Peyer's patch (tissue), 4 donors: ENCODE data around the gene RET.

Experiments used
- CTCF ChIP-seq, 6 experiments: fragments of 450-650 bp in 4 of 6; fragments of 200-600 bp in 2 of 6; sonication (generic) in 1 of 6; IDR thresholded peaks; one replicate each; pipeline ENCODE4 v1.5.1; 2017 to 2019; ENCODE audit warnings: antibody characterized with exemption in 6 of 6, mild to moderate bottlenecking in 3 of 6, moderate library complexity in 1 of 6
- POLR2A ChIP-seq, 2 donors: fragments of 450-650 bp; IDR thresholded peaks; one replicate each; pipeline ENCODE4 v1.5.1; 2017; ENCODE audit warnings: antibody characterized with exemption in 2 of 2, mild to moderate bottlenecking in 2 of 2, moderate library complexity in 2 of 2

- TF ChIP-seq CTCF (IDR thresholded peaks at IDR 0.05) (no peak), POLR2A (IDR thresholded peaks at IDR 0.05) (no peak)
Observed at GRCh38 chr10:43109671-43110249, 32.9 kb downstream of the RET start.
